ENCODE measurements around the gene LMTK3.

DNA sequence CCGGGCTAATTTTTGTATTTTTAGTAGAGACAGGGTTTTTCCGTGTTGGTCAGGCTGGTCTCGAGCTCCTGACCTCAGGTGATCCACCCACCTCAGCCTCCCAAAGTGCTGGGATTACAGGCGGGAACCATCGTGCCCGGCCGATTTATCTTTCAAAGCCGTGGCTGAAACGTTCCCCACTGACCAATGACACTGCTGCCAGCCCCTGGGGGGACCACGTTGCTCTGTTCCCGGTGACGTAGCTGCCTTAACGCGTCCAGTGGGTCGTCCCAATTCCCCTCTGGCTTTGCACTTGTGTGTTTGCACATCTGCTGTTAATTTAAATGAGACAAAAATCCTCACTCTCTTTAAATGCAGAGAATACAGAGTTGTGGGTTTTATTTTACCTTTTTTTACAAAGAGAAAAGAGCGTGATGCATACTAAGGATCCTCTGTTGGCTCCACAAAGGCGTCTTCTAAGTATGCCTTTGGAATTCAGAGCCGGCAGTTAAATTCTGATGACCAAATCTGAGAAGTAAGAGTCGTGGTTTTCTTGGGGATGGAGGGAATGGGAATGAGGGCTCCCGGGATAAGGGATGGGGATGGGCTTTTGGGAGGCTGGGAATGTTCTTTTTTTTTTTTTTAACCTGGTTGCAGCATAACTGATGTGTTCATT is 18.6 kb upstream of the LMTK3 start:
- TF ChIP-seq CTCF (IDR thresholded peaks at IDR 0.05) (no peak), POLR2A (IDR thresholded peaks at IDR 0.05) (no peak)
